ENCODE results near the gene LRRC70.

DNA sequence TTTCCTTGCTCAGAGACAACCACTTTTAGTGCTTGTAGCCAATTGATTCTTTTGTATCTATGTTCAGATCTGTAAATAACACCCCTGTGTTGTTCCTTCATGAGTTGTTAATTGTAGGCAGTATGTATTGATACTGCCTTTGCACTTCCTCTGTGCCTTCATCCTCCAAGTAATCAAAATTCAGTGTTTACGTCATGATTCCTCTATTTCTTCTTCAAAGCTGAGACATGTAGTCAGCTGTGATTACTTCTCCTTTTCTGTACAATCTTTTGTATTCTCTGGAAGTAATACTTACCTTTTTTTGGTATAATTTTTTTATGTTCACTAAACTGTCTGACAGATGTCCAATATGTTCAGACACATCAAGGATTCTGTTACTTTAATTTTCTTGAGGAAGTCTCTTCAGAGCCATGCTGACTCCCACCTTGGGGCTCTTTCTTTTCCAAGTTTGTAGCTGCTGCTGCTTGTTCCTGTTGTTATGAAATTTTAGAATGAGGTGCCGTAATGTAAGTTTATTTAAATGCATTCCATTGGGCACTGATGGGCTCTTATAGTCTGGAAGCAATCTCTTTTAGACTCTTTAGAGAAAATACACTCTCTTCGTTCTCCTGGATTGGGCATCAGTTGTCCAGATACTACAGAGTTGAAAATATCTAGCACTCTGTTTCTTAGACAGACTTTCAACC lies 30.5 kb upstream of the LRRC70 start:
- TF ChIP-seq POLR2A (IDR thresholded peaks at IDR 0.05) = no peak
- TF ChIP-seq, protein P1, sequence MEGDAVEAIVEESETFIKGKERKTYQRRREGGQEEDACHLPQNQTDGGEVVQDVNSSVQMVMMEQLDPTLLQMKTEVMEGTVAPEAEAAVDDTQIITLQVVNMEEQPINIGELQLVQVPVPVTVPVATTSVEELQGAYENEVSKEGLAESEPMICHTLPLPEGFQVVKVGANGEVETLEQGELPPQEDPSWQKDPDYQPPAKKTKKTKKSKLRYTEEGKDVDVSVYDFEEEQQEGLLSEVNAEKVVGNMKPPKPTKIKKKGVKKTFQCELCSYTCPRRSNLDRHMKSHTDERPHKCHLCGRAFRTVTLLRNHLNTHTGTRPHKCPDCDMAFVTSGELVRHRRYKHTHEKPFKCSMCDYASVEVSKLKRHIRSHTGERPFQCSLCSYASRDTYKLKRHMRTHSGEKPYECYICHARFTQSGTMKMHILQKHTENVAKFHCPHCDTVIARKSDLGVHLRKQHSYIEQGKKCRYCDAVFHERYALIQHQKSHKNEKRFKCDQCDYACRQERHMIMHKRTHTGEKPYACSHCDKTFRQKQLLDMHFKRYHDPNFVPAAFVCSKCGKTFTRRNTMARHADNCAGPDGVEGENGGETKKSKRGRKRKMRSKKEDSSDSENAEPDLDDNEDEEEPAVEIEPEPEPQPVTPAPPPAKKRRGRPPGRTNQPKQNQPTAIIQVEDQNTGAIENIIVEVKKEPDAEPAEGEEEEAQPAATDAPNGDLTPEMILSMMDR (IDR thresholded peaks at IDR 0.05) = no peak

Data from adrenal gland (tissue), 5 donors.